ENCODE measurements around the gene P3H4. TPM values are rescaled to one million over a fixed set of nuclear protein-coding genes. Genes with fewer than 3 reads are reported as not detected.

The P3H4 gene
- total RNA-seq, 5 donors from 2014 or later (not counting 1 experiment from before 2014, with no cell fraction given) = 2.9 to 11.0 (median 7.7) TPM

- peaks cover 0 to 33% of the 10 kb centered on the region in 2 experiments for H3K27me3 ChIP-seq (replicated peaks in 1 of 2; ENCODE audit: control insufficient read depth in 2 of 2, extremely low read depth in 1 of 2, insufficient read depth in 2 of 2, low read length in 1 of 2)
- no peak overlapping the region for H3K27ac ChIP-seq (ENCODE audit: low read length)
- no peaks in the 10 kb centered on the region for H3K9me3 ChIP-seq
- H3K4me3 ChIP-seq (ENCODE audit: control insufficient read depth in 1 of 2, extremely low read depth in 1 of 2, low read length in 1 of 2) = no peak overlapping the region
- Mint-ChIP-seq H3K9me3 (no peaks in the 10 kb centered on the region), H3K4me3 (peak overlapping the region; percentile 59 to 96 (median 70)), H3K36me3 (peaks cover 3% of the 10 kb centered on the region), H3K27ac (no peak overlapping the region), H3K4me1 (peaks cover 20 to 28% (median 25%) of the 10 kb centered on the region in 3 donors), H3K27me3 (no peaks in the 10 kb centered on the region)
- no peak for ATAC-seq (replicated peaks in 1 of 4)
- no peaks in the 10 kb centered on the region for H3K36me3 ChIP-seq (ENCODE audit: control insufficient read depth in 2 of 2, extremely low read depth in 1 of 2, insufficient read depth in 1 of 2, low read length in 1 of 2)
- ChIA-PET CTCF (interaction anchor here in 1 of 2 donors (2.1 kb wide), 1 partner anchor 27 kb away, joined by 6 read pairs; the partner anchor contains the start of gene JUP), POLR2A (interaction anchor here in 1 of 2 donors (0.6 to 1.0 kb wide), 2 partner anchors 9 to 125 kb away, joined by 3 to 7 read pairs; no protein-coding TSS in a partner anchor)
- H3K4me1 ChIP-seq (ENCODE audit: control insufficient read depth in 1 of 2, extremely low read depth in 1 of 2, insufficient read depth in 2 of 2, low read length in 2 of 2) = peaks cover 0 to 33% of the 10 kb centered on the region in 2 experiments
- 59% methylated on average over 6 of the region's 12 CpGs for WGBS (ENCODE audit: insufficient coverage)
- DNase-seq = no peak
Observed at GRCh38 chr17:41813152-41813680, 1.5 kb upstream of the P3H4 start.

DNA sequence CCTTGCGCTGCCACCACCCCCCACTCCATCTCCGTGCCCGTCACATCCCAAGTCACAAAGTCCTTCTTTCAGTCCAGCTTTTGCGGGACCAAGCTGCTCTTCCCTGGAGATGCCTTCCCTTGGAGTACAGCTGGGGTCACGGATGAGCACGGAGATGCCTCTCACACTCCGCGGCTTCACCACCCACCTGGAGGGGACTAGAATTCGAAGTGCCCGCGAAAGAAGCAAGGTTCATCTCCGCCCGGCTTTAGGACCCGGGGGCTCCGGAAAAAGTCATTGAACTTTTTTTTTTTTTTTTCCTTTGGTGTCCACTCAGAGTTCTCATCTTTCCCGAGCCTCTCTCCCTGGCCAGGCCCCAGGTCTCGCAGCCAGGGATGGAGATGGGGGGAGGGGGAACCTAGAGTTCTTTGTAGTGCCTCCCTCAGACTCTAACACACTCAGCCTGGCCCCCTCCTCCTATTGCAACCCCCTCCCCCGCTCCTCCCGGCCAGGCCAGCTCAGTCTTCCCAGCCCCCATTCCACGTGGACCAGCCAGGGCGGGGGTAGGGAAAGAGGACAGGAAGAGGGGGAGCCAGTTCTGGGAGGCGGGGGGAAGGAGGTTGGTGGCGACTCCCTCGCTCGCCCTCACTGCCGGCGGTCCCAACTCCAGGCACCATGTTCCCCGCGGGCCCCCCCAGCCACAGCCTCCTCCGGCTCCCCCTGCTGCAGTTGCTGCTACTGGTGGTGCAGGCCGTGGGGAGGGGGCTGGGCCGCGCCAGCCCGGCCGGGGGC lies 817 bp upstream of the P3H4 start, which contains the start of gene FKBP10:
Gene FKBP10, plus strand, starts transcription at position 624 of the 771 bp plus-strand sequence. Its CDS starts 31 bp downstream, at position 655.
- ChIA-PET POLR2A (interaction anchor here in 1 of 2 donors (0.6 to 1.0 kb wide), 2 partner anchors 9 to 124 kb away, joined by 3 to 7 read pairs; no protein-coding TSS in a partner anchor), CTCF (interaction anchor here in 1 of 2 donors (0.7 to 2.1 kb wide), 3 partner anchors 8 to 26 kb away, joined by 3 to 6 read pairs (median 3); partner anchors contain the start of gene JUP)
- no peaks in the 10 kb centered on the region for H3K27me3 Mint-ChIP-seq
- H3K27ac Mint-ChIP-seq = peak within 1 kb of the TSS; percentile 22 to 57
- no peaks in the 10 kb centered on the region for H3K9me3 ChIP-seq
- peaks cover 20 to 28% (median 25%) of the 10 kb centered on the region in 3 donors for H3K4me1 Mint-ChIP-seq
- WGBS (ENCODE audit: insufficient coverage) = 3% methylated on average over 17 of the region's 35 CpGs
- H3K36me3 ChIP-seq (ENCODE audit: control insufficient read depth in 2 of 2, extremely low read depth in 1 of 2, insufficient read depth in 1 of 2, low read length in 1 of 2) = no peaks in the 10 kb centered on the region
- peaks cover 3% of the 10 kb centered on the region for H3K36me3 Mint-ChIP-seq
- peak; percentile 4 to 20 (median 8) for ATAC-seq (replicated peaks in 1 of 4)
- H3K4me3 ChIP-seq (ENCODE audit: control insufficient read depth in 1 of 2, extremely low read depth in 1 of 2, low read length in 1 of 2) = peak within 1 kb of the TSS; percentile 64 to 75
- H3K27me3 ChIP-seq (replicated peaks in 1 of 2; ENCODE audit: control insufficient read depth in 2 of 2, extremely low read depth in 1 of 2, insufficient read depth in 2 of 2, low read length in 1 of 2) = peaks cover 0 to 30% of the 10 kb centered on the region in 2 experiments
- H3K4me1 ChIP-seq (ENCODE audit: control insufficient read depth in 1 of 2, extremely low read depth in 1 of 2, insufficient read depth in 2 of 2, low read length in 2 of 2) = peaks cover 0 to 33% of the 10 kb centered on the region in 2 experiments
- peak within 1 kb of the TSS; percentile 84 to 96 (median 90) for H3K4me3 Mint-ChIP-seq
- no peak within 1 kb of the TSS for H3K27ac ChIP-seq (ENCODE audit: low read length)
- H3K9me3 Mint-ChIP-seq = no peaks in the 10 kb centered on the region
- peak in 26 of 35 experiments; percentile 8 to 56 (median 37) for DNase-seq

- H3K4me3 ChIP-seq (ENCODE audit: control insufficient read depth in 1 of 2, extremely low read depth in 1 of 2, low read length in 1 of 2) = peak overlapping the region; percentile 64 to 75
- DNase-seq (peak in 6 of 35 experiments; percentile 9 to 27 (median 23)), ATAC-seq (replicated peaks in 1 of 4) (peak; percentile 53 to 61 (median 60))
- H3K36me3 Mint-ChIP-seq = peaks cover 3% of the 10 kb centered on the region
- H3K4me1 ChIP-seq (ENCODE audit: control insufficient read depth in 1 of 2, extremely low read depth in 1 of 2, insufficient read depth in 2 of 2, low read length in 2 of 2) = peaks cover 0 to 33% of the 10 kb centered on the region in 2 experiments
- H3K4me3 Mint-ChIP-seq = peak overlapping the region; percentile 68 to 96 (median 84)
- no peaks in the 10 kb centered on the region for H3K36me3 ChIP-seq (ENCODE audit: control insufficient read depth in 2 of 2, extremely low read depth in 1 of 2, insufficient read depth in 1 of 2, low read length in 1 of 2)
- POLR2A ChIA-PET = interaction anchor here in 1 of 2 donors (0.6 kb wide), 1 partner anchor 120 kb away, joined by 5 read pairs; the partner anchor contains the start of gene ODAD4
- CTCF ChIA-PET = interaction anchor here (0.6 to 2.1 kb wide), 5 partner anchors 9 to 73 kb away, joined by 3 to 7 read pairs (median 4); partner anchors contain the start of gene JUP (in 1 of the 2)
- no peaks in the 10 kb centered on the region for H3K9me3 ChIP-seq
- no peaks in the 10 kb centered on the region for H3K27me3 Mint-ChIP-seq
- H3K27me3 ChIP-seq (replicated peaks in 1 of 2; ENCODE audit: control insufficient read depth in 2 of 2, extremely low read depth in 1 of 2, insufficient read depth in 2 of 2, low read length in 1 of 2) = peaks cover 0 to 24% of the 10 kb centered on the region in 2 experiments
- H3K4me1 Mint-ChIP-seq = peaks cover 20 to 28% (median 25%) of the 10 kb centered on the region in 3 donors
- 33% methylated on average over 41 of the region's 58 CpGs for WGBS (ENCODE audit: insufficient coverage)
- H3K9me3 Mint-ChIP-seq = no peaks in the 10 kb centered on the region
- H3K27ac ChIP-seq (ENCODE audit: low read length) = no peak overlapping the region
- no peak overlapping the region for H3K27ac Mint-ChIP-seq
Observed at GRCh38 chr17:41810659-41811548, 845 bp downstream of the P3H4 start.

DNA sequence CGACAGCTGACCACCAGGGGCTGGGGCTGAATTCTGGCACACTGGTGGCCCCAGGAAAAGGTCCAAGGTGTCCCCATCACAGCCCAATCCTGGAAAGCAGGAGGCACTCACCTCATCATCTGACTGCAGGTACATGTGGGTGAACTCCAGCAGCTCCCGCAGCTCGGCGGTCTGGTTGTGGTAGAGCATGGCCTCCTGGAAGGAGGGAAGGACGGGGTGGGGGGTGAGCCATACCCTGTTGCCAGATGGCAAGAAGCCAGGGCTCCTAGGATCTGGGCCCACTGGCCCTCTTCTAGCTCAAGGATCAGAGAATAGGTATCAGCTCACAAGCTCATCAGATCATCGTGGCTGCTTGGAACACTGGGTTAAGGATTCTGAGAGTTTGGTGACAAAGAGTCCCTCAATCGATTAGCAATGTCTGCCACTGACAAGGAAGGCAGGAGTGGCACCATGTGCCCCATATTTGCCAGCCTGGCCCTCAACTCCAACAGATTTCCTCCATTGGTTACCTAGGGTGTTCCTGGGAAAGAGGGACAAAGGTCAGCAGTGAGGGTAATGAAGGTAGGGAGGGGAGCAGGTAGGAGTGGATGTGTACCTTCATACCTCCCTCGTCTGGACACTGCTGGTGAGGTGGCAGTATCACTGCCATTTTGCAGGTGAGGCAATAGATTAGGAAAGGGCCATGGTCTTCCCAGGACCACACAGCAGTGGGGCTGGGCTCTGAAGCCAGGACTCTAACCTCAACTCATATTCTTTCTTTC lies 4.9 kb downstream of the P3H4 start:
- no peak overlapping the region for H3K4me3 Mint-ChIP-seq

More for the DNA sequence above, 4.9 kb downstream of the P3H4 start:
- H3K4me1 ChIP-seq (ENCODE audit: control insufficient read depth in 1 of 2, extremely low read depth in 1 of 2, insufficient read depth in 2 of 2, low read length in 2 of 2) = peaks cover 0 to 22% of the 10 kb centered on the region in 2 experiments
- H3K36me3 ChIP-seq (ENCODE audit: control insufficient read depth in 2 of 2, extremely low read depth in 1 of 2, insufficient read depth in 1 of 2, low read length in 1 of 2) = no peaks in the 10 kb centered on the region
- Mint-ChIP-seq H3K36me3 (peaks cover 3% of the 10 kb centered on the region), H3K27ac (no peak overlapping the region), H3K4me1 (peaks cover 15 to 17% (median 15%) of the 10 kb centered on the region in 3 donors), H3K27me3 (no peaks in the 10 kb centered on the region), H3K9me3 (no peaks in the 10 kb centered on the region)
- ChIA-PET CTCF (interaction anchor here in 1 of 2 donors (0.6 kb wide), 1 partner anchor 1413 kb away, joined by 3 read pairs; no protein-coding TSS in a partner anchor), POLR2A (no interaction called here)
- no peak for ATAC-seq (replicated peaks in 1 of 4)
- H3K4me3 ChIP-seq (ENCODE audit: control insufficient read depth in 1 of 2, extremely low read depth in 1 of 2, low read length in 1 of 2) = no peak overlapping the region
- no peak for DNase-seq
- no peak overlapping the region for H3K27ac ChIP-seq (ENCODE audit: low read length)
- 70% methylated on average over 4 of the region's 8 CpGs for WGBS (ENCODE audit: insufficient coverage)
- peaks cover 0 to 15% of the 10 kb centered on the region in 2 experiments for H3K27me3 ChIP-seq (replicated peaks in 1 of 2; ENCODE audit: control insufficient read depth in 2 of 2, extremely low read depth in 1 of 2, insufficient read depth in 2 of 2, low read length in 1 of 2)
- no peaks in the 10 kb centered on the region for H3K9me3 ChIP-seq

Data from T-cell (primary cell).